HG02938 (cell line): ENCODE results near the gene SSBP3.
"Not testable (repeated sequence)": the region's sequence is repeated elsewhere in the genome, so short reads cannot be mapped to it uniquely, and the experiment has no call there.

Experiments used
- ATAC-seq: cut with Tn5 transposase; IDR thresholded peaks from one replicate; pipeline ENCODE4 v1.9.1; 2021; ENCODE audit warnings: mild to moderate bottlenecking, moderate library complexity; ENCODE audit not compliant: unreplicated experiment

SSBP3 gene

DNA sequence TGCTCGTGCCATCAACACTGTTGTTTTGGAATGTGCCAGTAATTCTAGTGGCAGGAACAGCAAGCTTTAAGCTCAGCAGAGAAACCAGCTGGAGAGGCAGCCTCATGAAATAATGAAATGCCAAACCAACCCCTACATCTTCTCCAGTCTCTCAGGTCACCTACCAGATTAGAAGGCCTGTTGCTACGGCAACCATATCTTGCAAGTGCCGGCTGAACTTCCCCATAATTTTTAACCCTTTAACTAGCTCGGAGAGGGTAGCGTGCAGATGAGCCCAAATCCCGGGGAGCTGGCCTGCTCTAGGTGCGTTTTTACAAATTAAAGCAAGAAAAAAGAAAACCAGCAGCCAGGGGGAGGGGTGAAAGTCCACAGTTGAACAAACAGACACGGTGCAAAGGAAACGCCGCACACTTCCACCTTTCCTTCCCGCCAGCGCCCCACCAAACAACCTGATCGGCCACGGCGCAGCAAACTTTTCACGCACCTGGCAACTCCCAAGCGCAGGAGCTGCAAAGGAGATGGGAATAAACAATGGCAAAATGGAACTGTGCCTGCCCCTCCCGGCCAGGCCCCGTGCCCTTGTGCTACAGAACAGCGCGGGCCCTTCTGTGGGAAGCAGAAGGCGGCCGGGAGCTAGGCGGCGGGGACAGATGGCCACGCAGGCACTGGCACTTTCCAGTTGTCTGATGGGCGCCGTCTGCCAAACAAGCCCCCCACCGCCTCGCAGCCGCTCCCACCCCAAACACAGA, 50.1 kb downstream of the SSBP3 start:
- no peak for ATAC-seq

GRCh38 chr1:54354899-54355298, 51.3 kb downstream of the SSBP3 start:
- no peak for ATAC-seq

DNA sequence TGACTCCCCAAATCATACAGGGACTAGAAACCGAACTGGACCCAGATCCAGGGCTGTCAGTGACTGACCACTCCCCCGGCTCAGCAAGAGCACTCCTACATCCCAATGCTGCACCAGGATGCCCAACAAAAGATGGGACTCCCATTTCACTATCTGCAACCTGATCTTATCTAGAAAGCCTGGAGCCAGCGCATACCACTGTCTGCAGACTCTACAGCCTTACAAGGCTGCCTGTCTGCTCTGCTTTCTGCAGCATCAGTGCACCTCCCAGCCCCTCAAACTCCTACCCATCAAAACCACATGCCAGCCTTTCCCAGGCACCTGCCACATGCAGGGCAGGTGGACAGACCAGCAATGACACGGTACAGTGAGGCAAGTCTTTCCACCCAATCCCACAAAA, 52.2 kb downstream of the SSBP3 start:
- no peak for ATAC-seq

DNA sequence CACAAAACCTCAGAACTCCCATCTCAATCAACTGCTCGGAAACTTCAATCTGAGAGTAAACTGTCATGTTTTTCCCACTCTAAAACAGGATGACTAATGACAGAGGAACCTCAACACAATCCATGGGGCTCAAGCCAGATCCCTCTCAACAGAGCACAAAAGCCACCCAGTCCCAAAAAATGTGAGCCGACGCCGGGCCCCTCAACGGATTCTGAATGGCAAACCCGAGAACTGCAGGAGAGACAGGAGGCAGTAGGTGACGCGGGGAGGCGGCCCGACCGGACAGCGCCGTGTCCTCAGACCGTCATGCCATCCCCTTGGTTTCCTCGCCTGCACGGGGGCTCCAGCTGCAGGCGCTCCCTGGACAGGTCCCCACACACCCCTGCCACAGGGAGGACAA, 53.4 kb downstream of the SSBP3 start:
- no peak for ATAC-seq

- ATAC-seq: no peak
Measured at GRCh38 chr1:54350360-54350759, 55.8 kb downstream of the SSBP3 start.

GRCh38 chr1:54348700-54349021, 57.5 kb downstream of the SSBP3 start:
- ATAC-seq: no peak

DNA sequence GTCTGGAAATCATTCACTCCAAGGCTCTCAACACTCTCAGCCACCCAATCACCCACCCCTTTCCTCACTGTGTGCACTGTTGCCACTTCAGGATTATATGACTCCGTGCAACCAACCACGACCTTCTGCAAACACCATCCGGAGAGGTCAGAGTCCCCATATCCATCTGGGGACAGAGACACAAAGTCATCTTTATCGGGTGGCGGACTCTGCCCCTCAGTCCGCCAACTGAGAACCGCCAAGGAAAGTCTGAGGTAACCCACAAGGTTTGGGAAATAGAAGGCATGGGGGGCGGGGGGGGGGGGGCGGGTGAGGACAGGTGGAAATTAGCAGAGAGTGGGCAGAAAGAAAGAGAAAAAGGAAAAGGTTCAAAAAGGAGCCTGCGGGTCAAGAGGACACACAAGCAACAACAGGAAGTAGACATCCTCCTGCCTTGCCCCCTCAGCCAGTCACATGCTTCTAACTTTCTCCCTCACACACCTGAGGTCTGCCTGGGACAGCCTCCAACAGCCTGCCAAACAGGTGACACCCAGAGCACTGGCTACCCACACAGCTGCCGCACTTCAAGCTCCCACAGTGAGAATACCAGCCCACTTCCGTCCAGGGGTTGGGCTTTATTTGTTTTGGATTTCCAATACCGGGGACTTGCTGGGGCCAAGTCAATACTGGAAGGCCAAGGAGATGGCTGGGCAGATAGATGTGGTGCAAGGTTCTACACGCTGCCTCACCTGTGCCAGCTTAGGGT, 58.1 kb downstream of the SSBP3 start:
- no peak for ATAC-seq

GRCh38 chr1:54347261-54347954, 58.8 kb downstream of the SSBP3 start:
- ATAC-seq: no peak

GRCh38 chr1:54345548-54345947, 60.6 kb downstream of the SSBP3 start:
- ATAC-seq: not testable (repeated sequence)

DNA sequence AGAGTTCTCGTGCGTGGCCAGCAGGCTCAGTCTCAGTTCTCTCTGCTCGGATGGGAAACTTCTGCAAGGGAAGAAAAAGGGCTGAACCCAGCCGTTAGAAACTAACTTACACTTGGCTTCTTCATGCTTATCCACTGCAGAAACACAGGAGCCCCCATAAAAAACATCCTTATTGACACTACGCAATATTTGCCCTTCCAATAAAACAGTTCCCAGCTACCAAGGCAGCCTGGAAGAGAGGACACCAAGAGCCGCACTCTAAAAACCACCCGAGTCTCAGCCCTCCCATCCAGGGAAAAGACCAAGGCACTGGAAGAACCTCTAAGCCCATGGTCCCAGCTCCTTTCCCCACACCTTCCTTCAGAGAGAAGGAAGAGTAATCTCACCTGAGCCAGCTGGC, 61.1 kb downstream of the SSBP3 start:
- ATAC-seq: no peak

- ATAC-seq: no peak
Measured at GRCh38 chr1:54342742-54343687, 63.2 kb downstream of the SSBP3 start.

GRCh38 chr1:54342288-54342687, 63.9 kb downstream of the SSBP3 start:
- no peak for ATAC-seq

DNA sequence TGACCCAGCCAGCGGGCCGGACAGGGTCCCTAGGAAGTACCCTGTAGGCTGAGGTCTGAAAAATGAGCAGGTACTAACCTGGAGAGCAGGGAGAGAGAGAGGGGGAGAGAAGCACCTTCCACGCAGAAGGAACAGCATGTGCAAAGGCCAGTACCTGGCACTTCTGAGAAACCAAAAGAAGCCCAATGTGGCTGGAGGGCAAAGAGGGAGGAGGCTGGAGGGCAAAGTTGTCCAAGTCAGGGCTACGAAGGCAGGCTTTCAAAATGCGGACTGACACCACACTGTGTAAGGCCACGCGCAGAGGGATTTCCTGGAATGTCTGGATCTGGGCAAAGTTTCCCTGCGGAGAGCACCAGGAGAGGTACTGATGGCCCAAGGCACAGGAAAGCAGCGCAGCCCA, 64.4 kb downstream of the SSBP3 start:
- ATAC-seq: no peak

DNA sequence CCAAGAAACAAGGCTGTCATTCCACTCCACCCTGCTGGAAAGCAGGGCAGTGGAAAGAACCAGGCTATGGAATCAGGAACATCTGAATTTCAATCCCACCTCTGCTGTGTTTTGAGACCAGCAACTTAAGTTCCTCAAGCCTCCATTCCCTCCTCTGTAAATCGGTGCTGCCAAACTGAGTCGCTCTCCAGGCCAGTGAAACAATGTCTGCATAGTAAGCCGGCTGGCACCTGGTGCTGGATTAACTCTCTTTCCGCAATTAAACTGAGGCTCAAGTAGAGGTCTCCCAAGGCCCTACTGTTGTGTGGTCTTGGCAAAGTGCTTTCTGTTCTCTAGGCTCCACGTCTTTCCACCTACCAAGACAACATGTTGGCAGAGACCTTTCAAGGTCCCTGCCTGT, 65.3 kb downstream of the SSBP3 start:
- no peak for ATAC-seq

- ATAC-seq: no peak
Measured at GRCh38 chr1:54340434-54340833, 65.8 kb downstream of the SSBP3 start.

DNA sequence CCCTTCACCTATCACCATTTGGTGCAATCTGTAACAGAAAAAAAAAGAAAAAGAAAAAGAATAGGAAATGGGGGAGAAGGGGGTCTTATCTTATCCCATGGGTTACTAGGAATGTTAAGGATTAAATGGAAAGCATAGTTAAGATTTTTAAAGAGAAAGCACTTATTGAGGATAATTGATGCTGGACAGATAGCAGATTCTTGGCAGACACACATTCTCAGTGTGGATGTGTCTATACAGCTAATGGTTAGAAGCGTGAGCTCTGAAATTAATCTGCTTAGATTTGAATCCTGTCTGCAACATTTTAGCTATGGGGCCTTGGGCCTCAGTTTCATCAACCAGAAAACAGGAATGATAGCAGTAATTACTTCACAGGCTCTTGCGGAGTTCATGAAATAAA, 67.1 kb downstream of the SSBP3 start:
- ATAC-seq: no peak

DNA sequence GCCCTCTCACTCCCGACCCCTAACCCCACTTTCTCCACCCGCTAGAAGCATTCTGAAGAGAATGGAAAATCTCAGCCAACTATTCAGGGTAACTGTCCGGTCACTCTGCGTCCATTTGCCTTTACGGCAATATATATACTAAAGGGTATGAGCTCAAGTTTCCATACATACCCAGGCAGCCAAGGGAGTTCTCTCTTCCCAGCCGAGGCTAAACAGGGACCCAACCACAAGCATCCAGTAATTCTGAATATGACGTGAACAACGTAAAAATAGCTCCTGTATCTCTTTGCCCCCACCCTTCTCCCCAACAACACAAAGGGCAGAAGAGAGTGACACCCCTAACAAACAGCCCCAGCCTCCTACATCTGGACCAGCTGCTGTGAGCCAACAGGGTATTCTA, 67.7 kb downstream of the SSBP3 start:
- ATAC-seq: no peak

DNA sequence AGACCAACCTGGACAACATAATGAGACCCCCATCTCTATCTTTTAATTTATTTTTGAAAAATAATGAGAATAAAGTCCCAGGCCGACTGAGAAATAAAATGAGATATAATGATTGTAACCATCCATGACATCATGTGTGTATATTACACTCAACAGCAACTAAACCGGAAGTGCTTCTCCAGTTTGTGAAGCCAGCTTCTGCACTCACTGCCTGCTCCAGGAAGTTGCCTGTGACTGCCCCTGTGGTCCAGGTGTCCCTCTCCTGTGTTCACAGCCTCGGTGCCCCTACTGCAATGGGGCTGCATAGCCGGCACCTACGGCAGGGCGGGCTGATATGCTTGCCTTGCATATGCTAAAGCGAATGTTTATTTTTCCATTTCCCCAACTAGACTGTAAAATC, 68.3 kb downstream of the SSBP3 start:
- no peak for ATAC-seq

GRCh38 chr1:54337034-54337433, 69.2 kb downstream of the SSBP3 start:
- ATAC-seq: no peak

- no peak for ATAC-seq
Measured at GRCh38 chr1:54336116-54336515, 70.1 kb downstream of the SSBP3 start.

DNA sequence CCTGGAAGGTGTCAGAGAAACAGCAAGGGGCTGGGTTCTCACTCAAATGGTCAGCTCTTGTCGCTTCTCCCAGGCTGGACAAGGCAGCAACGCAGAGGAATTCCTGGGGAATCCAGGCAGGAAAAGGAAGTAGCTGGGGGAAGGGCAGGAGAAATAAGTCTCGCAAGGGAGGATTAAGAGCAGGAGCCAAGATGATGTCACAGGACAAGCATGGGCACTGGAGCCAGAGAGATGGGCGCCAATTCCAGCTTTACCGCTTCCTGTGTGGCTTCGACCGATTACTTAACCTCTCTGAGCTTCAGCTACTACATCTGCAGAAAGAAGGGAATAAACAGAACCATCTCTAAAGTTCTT, 70.5 kb downstream of the SSBP3 start:
- no peak for ATAC-seq
